GM21390 (cell line): ENCODE data around the gene GATC.
"Not testable (repeated sequence)": the region's sequence is repeated elsewhere in the genome, so short reads cannot be mapped to it uniquely, and the experiment has no call there.

Experiments
- ATAC-seq: cut with Tn5 transposase; IDR thresholded peaks from one replicate; pipeline ENCODE4 v1.9.1; 2021; ENCODE audit not compliant: unreplicated experiment

GATC gene

DNA sequence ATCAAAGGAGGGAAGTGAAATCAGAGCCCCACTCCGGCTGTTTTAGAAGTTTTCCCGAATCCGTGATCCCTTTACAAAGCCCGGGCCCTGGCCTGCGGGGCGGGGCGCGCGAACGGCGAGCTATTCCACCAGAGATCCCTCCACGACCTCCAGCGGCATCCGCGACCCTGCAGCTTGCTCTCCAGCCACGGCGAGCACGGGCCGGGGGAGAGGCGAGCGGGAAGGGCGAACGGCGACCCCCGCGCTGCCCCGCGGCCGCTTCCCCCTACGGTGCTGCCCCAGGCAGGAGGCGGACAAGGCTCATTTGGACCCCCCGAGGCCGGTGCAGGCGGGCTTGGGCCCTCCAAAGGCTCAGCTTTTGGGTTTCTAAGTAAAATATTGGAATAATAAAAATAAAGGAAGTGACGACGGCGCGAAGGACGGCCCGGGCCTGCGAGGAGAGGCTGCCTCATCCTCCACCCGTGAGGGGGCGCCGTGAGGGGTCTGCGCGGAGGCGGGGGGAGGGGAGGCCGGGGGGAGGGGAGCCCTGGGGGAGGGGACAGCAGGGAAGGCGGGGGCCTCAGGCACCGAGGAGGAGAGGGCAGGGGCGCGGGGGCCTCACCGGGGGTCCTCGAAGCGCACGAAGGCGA lies 22.7 kb downstream of the GATC start:
- peak; percentile 14 for ATAC-seq

- peak; percentile 89 for ATAC-seq
These were observed 23.4 kb downstream of the GATC start, which contains the start of gene SRSF9 for GRCh38 chr12:120469450-120470149. SRSF9 (minus strand) TSS chr12:120469748; CDS start chr12:120469609, 139 bp downstream.

DNA sequence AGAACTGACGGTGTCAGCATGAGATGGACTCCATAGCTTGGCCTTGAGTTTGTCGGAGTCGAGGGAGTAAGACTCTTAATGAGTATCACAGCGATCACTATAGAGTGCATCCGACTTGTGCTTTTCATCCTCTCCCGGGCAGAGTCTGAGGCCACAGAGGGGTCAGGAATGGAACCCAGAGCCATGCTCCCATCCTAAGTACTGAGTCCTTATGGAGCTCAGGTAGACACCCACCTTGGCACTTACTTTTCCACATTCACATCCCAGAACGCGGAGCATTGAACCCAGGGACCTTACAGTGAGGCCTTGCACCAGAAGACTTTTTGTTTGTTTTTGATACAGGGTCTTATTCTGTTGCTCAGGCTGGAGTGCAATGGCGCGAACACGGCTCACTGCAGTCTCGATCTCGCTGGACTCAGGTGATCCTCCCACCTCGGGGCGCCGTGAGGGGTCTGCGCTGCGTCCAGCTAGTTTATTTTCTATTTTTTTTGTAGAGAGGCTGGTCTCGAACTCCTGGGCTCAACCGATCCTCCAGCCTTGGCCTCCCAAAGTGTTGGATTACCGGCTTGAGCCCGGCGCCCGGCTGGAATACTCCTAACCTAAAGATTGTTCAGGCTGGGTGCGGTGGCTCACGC lies 24.0 kb downstream of the GATC start:
- ATAC-seq = peak; percentile 21

- no peak for ATAC-seq
These were observed 26.3 kb downstream of the GATC start for GRCh38 chr12:120472521-120472920.

- ATAC-seq = no peak
These were observed 27.8 kb downstream of the GATC start for GRCh38 chr12:120473807-120474615.

- no peak for ATAC-seq
These were observed 28.3 kb downstream of the GATC start for GRCh38 chr12:120474616-120474960.

DNA sequence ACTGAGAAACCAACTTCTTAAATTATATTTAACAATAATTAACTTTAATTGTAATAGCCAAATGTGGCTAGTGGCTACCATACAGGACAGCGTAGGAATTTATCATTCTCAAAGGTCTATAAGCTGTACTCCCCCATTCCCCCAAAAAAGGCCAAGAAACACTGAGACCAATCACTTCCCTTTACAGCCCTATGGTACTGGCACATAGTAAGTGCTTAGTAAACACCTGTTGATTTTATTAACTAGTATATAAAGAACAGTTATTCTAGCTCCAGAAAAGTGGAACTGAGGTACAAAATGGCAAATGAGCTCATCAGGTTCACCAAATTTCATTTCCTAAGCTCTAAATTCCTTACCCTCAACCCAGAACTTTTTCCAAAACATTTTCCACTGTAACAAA lies 29.4 kb downstream of the GATC start:
- ATAC-seq = no peak

GRCh38 chr12:120479458-120479857 lies 33.2 kb downstream of the GATC start:
- no peak for ATAC-seq

DNA sequence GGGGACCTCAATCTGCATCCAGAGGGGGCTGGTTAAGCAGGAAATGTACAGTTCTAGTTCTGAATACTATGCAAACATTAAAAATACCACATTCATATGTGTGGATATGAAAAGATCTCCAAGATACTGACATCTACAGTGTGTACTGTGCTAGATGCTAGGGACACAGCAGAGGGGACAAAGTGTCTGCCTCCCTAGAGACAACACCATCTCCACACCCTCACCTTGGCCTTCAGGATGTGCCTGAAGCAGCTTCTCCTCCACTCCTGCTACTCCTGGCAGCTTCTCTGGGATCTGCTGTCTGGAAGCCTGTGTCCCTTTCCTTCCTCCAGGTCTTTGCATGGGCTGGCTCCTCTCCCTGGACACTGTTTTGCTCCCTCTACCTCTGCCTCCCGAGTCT lies 34.0 kb downstream of the GATC start:
- no peak for ATAC-seq

- ATAC-seq = no peak
These were observed 35.0 kb downstream of the GATC start for GRCh38 chr12:120481022-120481767.

DNA sequence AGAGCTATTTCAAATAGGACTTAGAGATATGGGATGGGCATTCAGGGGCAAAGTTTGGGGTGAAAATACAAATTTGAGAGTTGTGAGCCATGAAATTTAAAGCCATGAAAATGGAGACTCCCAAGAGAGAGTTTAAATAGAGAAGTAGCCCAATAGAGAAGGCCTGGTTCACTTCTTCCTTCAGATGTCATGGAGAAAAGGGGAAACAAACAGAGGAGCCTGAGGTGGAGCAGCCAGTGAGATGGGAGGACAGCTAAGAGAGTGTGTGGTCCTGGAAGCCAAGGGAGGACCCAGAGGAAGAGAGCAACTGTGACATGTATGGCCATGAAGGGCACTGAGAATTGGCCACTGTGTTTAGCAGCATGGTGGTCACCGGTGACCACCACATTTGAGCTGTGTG lies 37.4 kb downstream of the GATC start:
- no peak for ATAC-seq

DNA sequence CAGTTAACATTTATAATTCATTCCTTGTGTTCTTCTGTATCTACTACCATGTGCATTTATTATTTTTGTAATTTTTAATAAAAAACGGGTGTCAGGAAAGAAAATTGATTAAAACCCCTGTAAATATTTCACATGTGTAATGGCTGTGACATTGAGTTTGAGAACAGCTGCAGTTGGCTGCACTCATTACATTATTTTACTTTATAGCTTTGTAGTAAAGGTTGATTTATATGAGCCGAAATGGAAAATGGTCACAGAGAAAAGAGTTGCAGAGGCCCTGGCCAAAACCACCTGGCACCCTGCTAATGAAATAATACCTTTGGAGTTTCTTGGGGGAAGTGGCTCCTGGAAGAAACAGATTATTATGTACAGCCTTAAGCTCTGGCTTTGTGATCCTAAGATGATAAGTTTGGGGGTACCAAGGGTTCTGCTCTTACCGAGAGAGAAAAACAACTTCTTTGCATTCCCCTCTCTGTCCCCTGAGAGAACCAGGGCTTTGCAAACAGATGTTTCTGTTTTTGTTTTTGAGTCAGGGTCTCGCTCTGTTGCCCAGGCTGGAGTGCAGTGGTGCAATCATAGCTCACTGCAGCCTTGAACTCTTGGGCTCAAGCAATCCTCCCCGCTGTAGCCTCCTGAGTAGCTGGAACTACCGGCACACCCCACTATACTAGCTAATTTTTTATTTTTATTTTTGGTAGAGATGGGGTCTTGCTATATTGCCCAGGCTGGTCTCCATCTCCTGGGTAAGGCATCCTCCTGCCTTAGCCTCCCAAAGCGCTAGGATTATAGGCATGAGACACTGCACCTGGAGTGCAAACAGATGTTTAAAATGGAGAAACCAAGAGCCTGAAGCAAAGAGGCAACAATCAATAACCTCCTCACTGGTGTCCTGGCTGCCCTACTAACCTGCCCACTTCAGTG lies 40.0 kb downstream of the GATC start:
- no peak for ATAC-seq

DNA sequence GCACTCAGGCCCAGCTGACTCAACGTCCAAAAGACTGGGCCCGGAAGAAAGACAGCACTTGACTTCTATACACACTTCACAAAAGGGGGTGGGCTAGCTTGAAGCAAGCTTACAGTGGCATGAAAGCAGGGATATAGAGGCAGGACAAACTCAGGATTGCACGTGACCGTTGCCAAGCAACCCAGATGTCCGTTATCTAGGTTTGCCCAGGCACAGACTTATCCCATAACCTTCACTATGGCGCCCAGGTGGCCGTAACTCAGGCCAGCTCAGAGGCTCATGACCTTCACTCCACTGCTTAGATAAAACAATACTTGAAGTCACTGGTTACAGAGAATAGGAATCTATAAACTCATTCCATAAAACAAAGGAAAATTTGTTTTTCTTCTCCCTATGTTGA lies 41.3 kb downstream of the GATC start:
- not testable (repeated sequence) for ATAC-seq

GRCh38 chr12:120488057-120488640 lies 41.9 kb downstream of the GATC start:
- no peak for ATAC-seq

GRCh38 chr12:120489018-120489417 lies 42.8 kb downstream of the GATC start:
- ATAC-seq = no peak

DNA sequence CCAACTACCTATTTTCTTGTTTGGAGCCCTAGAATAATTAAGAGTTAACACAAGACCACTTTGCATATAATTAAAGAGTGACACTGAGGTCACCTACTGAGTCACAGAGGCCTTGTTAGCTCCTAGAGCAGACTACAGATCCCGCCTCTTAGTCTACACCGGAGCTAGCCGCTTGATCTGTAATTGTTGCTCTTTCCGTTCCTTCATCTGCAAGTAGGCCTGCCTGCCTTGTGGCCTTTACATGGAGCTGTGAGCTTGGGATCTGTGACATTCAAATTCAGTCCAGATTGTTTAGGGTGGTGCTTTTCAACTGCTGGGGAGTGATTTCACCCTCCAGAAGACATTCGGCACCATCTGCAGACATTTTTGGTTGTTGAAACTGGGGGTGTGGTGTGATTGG lies 44.1 kb downstream of the GATC start:
- ATAC-seq = no peak

GRCh38 chr12:120490833-120491512 lies 44.7 kb downstream of the GATC start:
- ATAC-seq = no peak

DNA sequence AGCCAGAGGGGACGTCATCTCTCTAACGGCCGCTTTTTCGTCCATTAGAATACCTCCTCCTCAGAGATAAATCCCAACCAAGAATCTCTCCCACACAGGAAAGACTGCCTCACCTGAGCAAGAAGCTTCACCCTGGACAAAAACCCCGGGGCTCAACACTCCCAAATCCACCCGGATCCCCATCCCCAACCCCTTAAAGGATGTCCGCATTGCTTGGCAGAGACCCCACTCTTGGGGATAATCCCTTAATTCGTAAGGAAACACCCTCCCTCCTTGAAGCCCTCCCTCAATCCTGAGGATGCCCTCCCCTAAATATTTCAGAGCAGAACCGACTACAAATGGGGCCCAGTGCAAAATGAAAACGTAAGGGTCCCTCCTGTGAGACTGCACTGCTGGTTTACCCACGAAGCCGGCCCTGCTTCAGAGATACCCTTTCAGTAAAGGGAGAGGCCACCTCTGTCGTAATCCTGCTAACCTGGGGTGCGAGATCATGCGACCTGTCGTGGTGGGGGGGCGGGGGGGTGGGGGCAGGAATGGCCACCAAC lies 49.0 kb downstream of the GATC start:
- no peak for ATAC-seq
